CD1c-positive myeloid dendritic cell (primary cell): ENCODE measurements around the gene LRP3.
"Not testable (repeated sequence)": the region's sequence is repeated elsewhere in the genome, so short reads cannot be mapped to it uniquely, and the experiment has no call there.

Experiments used
- DNase-seq: peaks from one replicate; pipeline ENCODE4 v3.0.0-alpha.2; 2016; ENCODE audit errors: extremely low spot score

The LRP3 gene

GRCh38 chr19:33175886-33176669 lies 18.1 kb upstream of the LRP3 start:
- DNase-seq: no peak

GRCh38 chr19:33176670-33177416 lies 17.3 kb upstream of the LRP3 start:
- peak; percentile 99 for DNase-seq

GRCh38 chr19:33177417-33177979 lies 16.6 kb upstream of the LRP3 start:
- no peak for DNase-seq

GRCh38 chr19:33186431-33187182 lies 7.5 kb upstream of the LRP3 start:
- peak; percentile 51 for DNase-seq

DNA sequence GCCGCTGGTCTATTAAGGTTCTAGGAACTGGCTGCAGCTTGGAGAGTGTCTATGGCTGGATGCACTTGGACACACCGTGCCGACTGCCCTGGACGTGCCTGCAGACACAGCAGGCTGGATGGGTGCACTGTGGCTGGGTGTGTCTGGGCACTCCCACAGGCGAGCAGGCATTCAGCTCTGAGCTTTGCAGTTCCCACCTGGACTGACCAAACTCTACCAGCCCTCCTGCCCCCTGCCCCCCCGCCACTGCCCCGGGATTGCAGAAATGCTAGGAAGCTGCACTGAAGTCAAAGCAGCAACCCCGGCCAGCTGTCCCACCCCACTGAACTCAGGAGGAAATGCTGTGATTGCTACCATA lies 7.0 kb upstream of the LRP3 start:
- no peak for DNase-seq

DNA sequence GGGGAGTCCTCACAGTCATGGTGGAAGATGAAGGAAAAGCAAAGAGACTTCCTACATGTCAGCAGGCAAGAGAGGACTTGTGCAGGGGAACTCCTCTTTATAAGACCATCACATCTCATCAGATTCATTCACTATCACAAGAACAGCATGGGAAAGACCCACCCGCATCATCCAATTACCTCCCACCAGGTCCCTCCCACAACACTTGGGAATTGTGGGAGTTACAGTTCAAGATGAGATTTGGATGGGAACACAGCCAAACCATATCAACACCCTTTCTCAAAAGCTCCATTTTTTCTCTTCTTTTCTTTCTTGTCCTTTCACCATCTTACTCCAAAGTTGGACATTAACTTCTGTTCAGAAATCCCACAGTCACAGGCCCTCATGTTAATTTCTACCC lies 4.7 kb upstream of the LRP3 start:
- no peak for DNase-seq

GRCh38 chr19:33191092-33191491 lies 3.0 kb upstream of the LRP3 start:
- not testable (repeated sequence) for DNase-seq

DNA sequence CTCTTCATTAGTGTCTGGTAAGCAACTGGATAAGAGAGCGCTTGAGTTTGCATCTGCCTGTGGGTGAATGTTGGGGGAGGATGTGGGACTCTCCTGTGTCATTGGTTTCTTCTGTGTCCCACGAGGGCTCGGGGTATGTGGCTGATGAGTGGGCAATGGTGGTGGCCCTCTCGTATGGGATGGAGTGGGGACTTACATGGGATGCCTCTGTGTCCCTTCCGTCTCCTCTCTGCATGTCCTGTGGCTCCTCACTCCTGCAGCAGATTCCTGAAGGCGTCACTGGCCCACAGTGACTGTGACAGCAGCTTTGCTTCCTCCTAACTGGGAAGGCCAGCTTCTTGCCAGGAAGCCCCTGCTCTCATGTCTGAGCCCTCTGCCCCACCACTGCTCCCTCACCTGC lies 2.6 kb upstream of the LRP3 start:
- no peak for DNase-seq

GRCh38 chr19:33192010-33192409 lies 2.1 kb upstream of the LRP3 start:
- DNase-seq: no peak

DNA sequence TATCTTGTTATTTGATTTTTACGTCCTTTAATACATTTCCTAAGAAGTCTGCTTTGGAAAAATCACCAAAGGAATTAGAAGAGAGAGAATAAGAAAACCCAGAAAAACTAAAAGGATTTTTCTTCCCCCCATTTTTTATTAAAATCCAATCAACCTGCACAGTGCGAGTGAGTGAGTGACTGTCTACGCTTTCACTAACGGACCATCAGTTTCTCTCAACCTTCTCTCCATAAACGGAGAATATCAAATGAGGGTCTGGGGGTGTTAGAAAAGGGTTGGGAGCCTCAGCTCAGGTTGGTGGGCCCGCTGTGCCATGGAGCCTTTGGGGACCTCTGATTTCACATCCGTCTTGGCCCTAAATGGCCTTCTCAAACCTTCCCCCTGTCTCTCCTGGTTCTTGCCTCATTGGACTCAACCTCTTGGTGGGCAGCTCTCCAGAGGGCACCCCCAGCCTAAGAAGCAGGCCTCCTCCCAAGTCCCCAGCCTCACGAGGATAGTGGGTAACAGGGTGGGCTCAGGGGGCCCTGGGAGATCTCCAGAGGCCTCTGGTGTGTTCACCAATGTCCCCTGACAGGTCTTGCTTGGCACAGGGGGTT lies 763 bp upstream of the LRP3 start:
- DNase-seq: no peak

DNA sequence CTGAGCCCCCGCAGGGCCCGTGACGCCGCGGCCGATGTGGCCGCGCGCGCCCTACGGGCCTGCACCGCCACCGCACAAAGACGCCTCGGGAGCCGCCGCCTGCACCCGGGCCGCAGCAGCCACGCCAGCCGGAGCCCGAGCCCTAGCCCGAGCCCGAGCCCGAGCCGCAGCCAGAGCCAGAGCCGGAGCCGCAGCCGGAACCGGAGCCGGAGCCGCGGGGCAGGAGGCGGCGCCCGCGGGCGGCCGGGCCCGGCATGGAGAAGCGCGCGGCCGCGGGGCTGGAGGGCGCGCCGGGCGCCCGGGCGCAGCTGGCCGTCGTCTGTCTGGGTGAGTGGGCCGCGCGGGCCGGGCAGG lies 379 bp downstream of the LRP3 start:
- DNase-seq: peak; percentile 27

DNA sequence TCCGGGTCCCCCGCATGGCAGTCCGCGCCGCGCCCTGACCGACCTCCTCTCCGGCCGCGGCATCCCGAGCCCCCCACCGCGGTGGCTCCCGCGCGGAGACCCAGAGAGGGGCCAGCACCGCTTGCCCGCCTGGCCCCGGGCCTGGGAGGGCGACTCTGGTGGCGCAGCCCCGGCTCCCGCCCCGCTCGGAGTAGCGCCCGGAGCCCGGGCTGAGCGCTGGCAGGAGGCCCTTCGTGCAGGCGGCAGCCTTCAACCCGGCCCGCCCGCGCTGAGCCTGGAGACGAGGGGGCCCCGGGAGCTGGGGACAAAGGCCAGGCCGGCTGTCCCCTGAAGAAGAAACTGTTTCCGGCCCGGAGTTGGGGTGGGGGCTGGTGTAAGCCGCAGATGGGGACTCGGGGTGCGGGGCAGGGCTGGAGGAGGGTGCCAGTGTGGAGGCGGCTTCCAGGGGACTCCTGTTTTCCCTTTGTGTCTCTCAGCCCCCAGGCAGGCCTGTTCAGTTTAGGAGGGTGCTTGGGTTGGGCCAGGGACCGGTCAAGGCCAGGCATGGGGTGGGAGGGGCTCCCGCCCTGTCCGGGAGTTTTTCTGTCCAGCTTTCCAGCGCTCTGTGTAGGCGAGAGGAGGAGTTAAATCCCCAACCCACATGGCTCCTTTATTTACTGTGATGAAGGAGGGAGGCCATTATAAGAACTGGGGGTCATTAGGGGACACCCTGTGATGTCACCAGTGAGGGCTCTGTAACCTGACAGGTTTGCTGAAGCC lies 935 bp downstream of the LRP3 start:
- no peak for DNase-seq

DNA sequence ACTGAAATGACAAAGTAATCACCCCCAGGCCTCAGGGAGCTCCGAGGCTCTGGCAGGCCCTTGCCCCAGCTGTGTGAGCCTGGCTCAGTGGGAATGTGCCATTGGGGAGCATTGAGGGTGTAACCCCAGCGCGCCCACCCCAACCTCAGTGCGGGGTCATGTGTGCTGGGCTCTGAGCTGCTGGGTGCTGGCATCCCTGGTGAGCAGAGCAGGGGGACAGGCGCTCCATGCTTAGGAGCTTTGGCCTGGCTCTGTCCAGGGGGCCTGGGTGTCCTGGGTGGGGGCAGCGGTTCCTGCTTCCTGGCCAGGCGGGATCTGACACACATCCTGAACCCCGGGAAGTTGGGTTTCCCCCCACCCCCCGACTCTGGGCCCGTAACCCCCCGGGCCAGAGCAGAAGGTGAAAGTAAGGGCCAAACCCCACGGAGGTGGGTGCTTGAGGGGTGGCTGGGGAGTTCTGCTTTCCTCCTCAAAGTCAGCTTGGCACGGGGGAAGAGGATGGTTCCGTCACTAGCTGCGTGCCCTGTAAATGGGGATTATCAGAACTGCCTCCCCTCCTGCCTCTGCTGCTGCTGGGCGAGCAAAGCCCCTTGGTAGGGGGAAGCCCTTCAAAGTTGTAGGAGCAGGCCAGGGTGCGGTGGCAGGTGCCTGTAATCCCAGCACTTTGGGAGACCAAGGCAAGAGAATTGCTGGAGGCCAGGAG lies 1.7 kb downstream of the LRP3 start:
- DNase-seq: peak; percentile 9

- no peak for DNase-seq
Measured at GRCh38 chr19:33196446-33197193, 2.5 kb downstream of the LRP3 start.

DNA sequence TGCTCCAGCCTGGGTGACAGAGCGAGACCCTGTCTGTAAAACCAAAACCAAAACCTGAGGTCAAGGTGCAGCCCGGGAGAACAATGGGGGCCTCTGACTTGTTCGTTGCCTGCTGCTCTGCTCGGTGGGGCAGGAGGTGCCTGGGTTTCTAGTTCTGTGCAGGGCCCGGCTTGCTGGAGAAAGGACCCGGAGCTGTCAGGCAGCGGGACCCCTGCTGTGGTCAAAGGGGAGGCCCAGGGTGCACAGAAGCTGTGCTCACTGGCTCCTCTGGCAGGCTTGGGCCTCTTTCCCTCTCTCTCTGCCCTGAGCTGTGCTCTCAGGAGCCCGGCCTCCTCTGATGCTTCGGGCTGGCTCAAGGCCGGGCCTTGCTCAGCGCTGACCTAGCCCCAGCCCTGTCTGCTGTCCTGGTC lies 3.5 kb downstream of the LRP3 start:
- no peak for DNase-seq

- no peak for DNase-seq
Measured at GRCh38 chr19:33198169-33198568, 4.0 kb downstream of the LRP3 start.

GRCh38 chr19:33199441-33200265 lies 5.5 kb downstream of the LRP3 start:
- DNase-seq: no peak

DNA sequence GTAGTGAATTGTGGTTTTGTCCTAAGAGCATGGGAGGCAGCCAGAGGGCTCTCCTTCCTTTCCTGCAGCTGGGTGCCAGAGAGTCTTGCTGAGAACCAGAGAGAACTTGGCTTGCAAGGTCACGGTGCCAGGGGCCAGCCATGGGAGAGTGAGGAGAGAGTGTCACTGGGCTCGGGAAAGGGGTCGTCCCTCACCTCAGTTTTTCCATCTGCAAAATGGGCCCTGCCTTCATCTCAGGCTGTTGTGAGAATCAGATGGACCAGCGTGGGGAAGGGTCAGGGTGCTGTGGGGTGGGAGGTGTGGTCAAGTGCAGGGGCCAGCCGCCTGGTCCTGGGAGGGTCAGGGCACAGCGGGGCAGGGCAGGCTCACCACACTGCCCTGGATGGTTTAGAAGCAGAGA lies 7.3 kb downstream of the LRP3 start:
- DNase-seq: no peak
